Lower lobe of right lung (tissue), 2 donors: ENCODE data around the gene NHS. TPM values are rescaled to one million over a fixed set of nuclear protein-coding genes. Genes with fewer than 3 reads are reported as not detected.

Experiments used
- ATAC-seq, 2 donors: fragments of 200-7000 bp; cut with Tn5 transposase; one replicate each; pipeline ENCODE4 v1.9.1; 2020 to 2022; ENCODE audit warnings: mild to moderate bottlenecking in 2 of 2, moderate library complexity in 2 of 2
- DNase-seq: peaks from one replicate; pipeline ENCODE4 v3.0.0-alpha.2; 2020
- H3K27ac ChIP-seq: fragments of 200-600 bp; one replicate; pipeline ENCODE4 v1.8.0; 2022
- H3K27me3 ChIP-seq: fragments of 200-600 bp; one replicate; pipeline ENCODE4 v1.8.0; 2022; ENCODE audit warnings: low read depth
- H3K36me3 ChIP-seq: fragments of 200-600 bp; one replicate; pipeline ENCODE4 v1.8.0; 2022; ENCODE audit warnings: mild to moderate bottlenecking
- H3K4me1 ChIP-seq: fragments of 200-600 bp; one replicate; pipeline ENCODE4 v1.8.0; 2022
- H3K4me3 ChIP-seq: fragments of 200-600 bp; one replicate; pipeline ENCODE4 v1.8.0; 2022; ENCODE audit warnings: mild to moderate bottlenecking
- H3K9me3 ChIP-seq: fragments of 200-600 bp; one replicate; pipeline ENCODE4 v1.8.0; 2022
- CTCF ChIP-seq: fragments of 200-600 bp; IDR thresholded peaks from one replicate; pipeline ENCODE4 v1.8.0; 2022; ENCODE audit warnings: antibody characterized with exemption, mild to moderate bottlenecking
- intact Hi-C: fragments of 100-400 bp; cut with DNase I; formaldehyde crosslinking; loops from one replicate; pipeline ENCODE4 v1.11.0; 2022
- total RNA-seq: library from RNA; stranded (reverse); fragmentation: NEBNext Ultra II Directional; extraction: Animal tissue kit (Norgen Biotek cat#: 25700); gene quantifications from one replicate; pipeline ENCODE4 v1.2.1, GENCODE V29; 2021
- donor health status: DM: no; HTN: yes; CAD: no; lungs with severe emphysema.

NHS gene
- total RNA-seq, 1 donor from 2014 or later: 2.7 TPM

- no peaks in the 10 kb centered on the region for H3K27me3 ChIP-seq
- H3K4me1 ChIP-seq: no peaks in the 10 kb centered on the region
- no peak for DNase-seq
- H3K9me3 ChIP-seq: no peaks in the 10 kb centered on the region
- intact Hi-C loops: no loop called here
- no peak overlapping the region for H3K4me3 ChIP-seq
- no peak overlapping the region for H3K27ac ChIP-seq
- no peak for TF ChIP-seq CTCF
- no peak for ATAC-seq
- no peaks in the 10 kb centered on the region for H3K36me3 ChIP-seq
Observed at GRCh38 chrX:17596061-17596460, 221.1 kb downstream of the NHS start.

- H3K27me3 ChIP-seq: no peaks in the 10 kb centered on the region
- DNase-seq (no peak), ATAC-seq (no peak)
- intact Hi-C loops: no loop called here
- H3K9me3 ChIP-seq: no peaks in the 10 kb centered on the region
- no peak overlapping the region for H3K27ac ChIP-seq
- H3K36me3 ChIP-seq: no peaks in the 10 kb centered on the region
- TF ChIP-seq CTCF: no peak
- no peak overlapping the region for H3K4me3 ChIP-seq
- H3K4me1 ChIP-seq: no peaks in the 10 kb centered on the region
Observed at GRCh38 chrX:17596546-17597205, 221.7 kb downstream of the NHS start.

- intact Hi-C loops: no loop called here
- Histone ChIP-seq H3K27me3 (no peaks in the 10 kb centered on the region), H3K9me3 (no peaks in the 10 kb centered on the region), H3K4me3 (no peak overlapping the region), H3K27ac (no peak overlapping the region), H3K4me1 (no peaks in the 10 kb centered on the region), H3K36me3 (no peaks in the 10 kb centered on the region)
- TF ChIP-seq CTCF: no peak
- ATAC-seq: no peak
- no peak for DNase-seq
Observed at GRCh38 chrX:17597327-17597726, 222.3 kb downstream of the NHS start.

GRCh38 chrX:17597836-17598439 lies 222.9 kb downstream of the NHS start:
- peak; percentile 64 for DNase-seq
- no peak overlapping the region for H3K4me3 ChIP-seq
- intact Hi-C loops: no loop called here
- no peaks in the 10 kb centered on the region for H3K36me3 ChIP-seq
- no peaks in the 10 kb centered on the region for H3K4me1 ChIP-seq
- no peaks in the 10 kb centered on the region for H3K27me3 ChIP-seq
- H3K9me3 ChIP-seq: no peaks in the 10 kb centered on the region
- peak in 1 of 2 donors; percentile 41 for ATAC-seq
- no peak overlapping the region for H3K27ac ChIP-seq
- no peak for TF ChIP-seq CTCF

- ATAC-seq: no peak
- no peaks in the 10 kb centered on the region for H3K9me3 ChIP-seq
- H3K4me3 ChIP-seq: no peak overlapping the region
- H3K36me3 ChIP-seq: no peaks in the 10 kb centered on the region
- H3K4me1 ChIP-seq: no peaks in the 10 kb centered on the region
- no peak for TF ChIP-seq CTCF
- H3K27ac ChIP-seq: no peak overlapping the region
- no peaks in the 10 kb centered on the region for H3K27me3 ChIP-seq
- intact Hi-C loops: no loop called here
- DNase-seq: no peak
Observed at GRCh38 chrX:17601441-17602200, 226.6 kb downstream of the NHS start.
